MM.1S (cell line): Measurements from ENCODE around the gene ZNF134.

Experiments
- DNase-seq: peaks from one replicate; pipeline ENCODE4 v3.0.0-alpha.2; 2015
- H2AFZ ChIP-seq: fragments of 300-600 bp; sonication (generic); 2 replicates; pipeline ENCODE4 v1.6.0; 2016; ENCODE audit warnings: antibody characterized with exemption, low read length
- H3F3A ChIP-seq: fragments of 300-600 bp; sonication (generic); 2 replicates; pipeline ENCODE4 v1.6.1; 2016; ENCODE audit warnings: mild to moderate bottlenecking, antibody characterized with exemption, low read length, moderate library complexity, mixed read lengths; ENCODE audit not compliant: insufficient read depth
- H3K27ac ChIP-seq: fragments of 300-600 bp; sonication (generic); 2 replicates; pipeline ENCODE4 v1.5.1; 2016; ENCODE audit warnings: mild to moderate bottlenecking, low read length
- H3K27me3 ChIP-seq: fragments of 300-600 bp; sonication (generic); replicated peaks from 2 replicates; pipeline ENCODE4 v1.6.0; 2016; ENCODE audit warnings: low read length; ENCODE audit not compliant: insufficient read depth
- H3K36me3 ChIP-seq: fragments of 300-600 bp; sonication (generic); replicated peaks from 2 replicates; pipeline ENCODE4 v1.6.1; 2016; ENCODE audit warnings: mild to moderate bottlenecking, low read length, mixed read lengths; ENCODE audit not compliant: insufficient read depth
- H3K4me1 ChIP-seq: fragments of 300-600 bp; sonication (generic); 2 replicates; pipeline ENCODE4 v1.6.1; 2016; ENCODE audit warnings: low read length, mixed read lengths
- H3K4me2 ChIP-seq: fragments of 300-600 bp; sonication (generic); 2 replicates; pipeline ENCODE4 v1.6.0; 2016; ENCODE audit warnings: low read depth, low read length
- H3K4me3 ChIP-seq: fragments of 300-600 bp; sonication (generic); 2 replicates; pipeline ENCODE4 v1.5.1; 2016; ENCODE audit warnings: low read length, mixed read lengths
- H3K79me2 ChIP-seq: fragments of 300-600 bp; sonication (generic); 2 replicates; pipeline ENCODE4 v1.6.1; 2016; ENCODE audit warnings: mixed run types, low read length, mixed read lengths
- H3K9ac ChIP-seq: fragments of 300-600 bp; sonication (generic); 2 replicates; pipeline ENCODE4 v1.6.1; 2016; ENCODE audit warnings: low read length, mixed read lengths
- H3K9me2 ChIP-seq: fragments of 300-600 bp; sonication (generic); replicated peaks from 2 replicates; pipeline ENCODE4 v1.6.1; 2016; ENCODE audit warnings: mild to moderate bottlenecking, low read length, mixed read lengths; ENCODE audit not compliant: insufficient read depth
- H3K9me3 ChIP-seq: fragments of 300-600 bp; sonication (generic); replicated peaks from 2 replicates; pipeline ENCODE4 v1.6.1; 2016; ENCODE audit warnings: mild to moderate bottlenecking, low read length, mixed read lengths; ENCODE audit not compliant: insufficient read depth
- H4K20me1 ChIP-seq: fragments of 300-600 bp; sonication (generic); 2 replicates; pipeline ENCODE4 v1.6.1; 2016; ENCODE audit warnings: mild to moderate bottlenecking, low read length, moderate library complexity, mixed read lengths; ENCODE audit not compliant: insufficient read depth
- CTCF ChIP-seq: fragments of 300-600 bp; sonication (generic); IDR thresholded peaks from 2 replicates; pipeline ENCODE4 v1.5.1; 2016; ENCODE audit warnings: antibody characterized with exemption, low read length, mixed read lengths
- EZH2 ChIP-seq: fragments of 300-600 bp; sonication (generic); optimal IDR thresholded peaks from 2 replicates; pipeline ENCODE3; 2017; ENCODE audit warnings: low read depth, mild to moderate bottlenecking, antibody characterized with exemption, low read length, mixed read lengths
- EZH2phosphoT487 ChIP-seq: fragments of 300-600 bp; sonication (generic); IDR thresholded peaks from 2 replicates; pipeline ENCODE4 v1.6.1; 2018; ENCODE audit warnings: antibody characterized with exemption, low read length

The ZNF134 gene

GRCh38 chr19:57583104-57583520 is 30.9 kb upstream of the ZNF134 start:
- no peak overlapping the region for H3K9ac ChIP-seq
- no peaks in the 10 kb centered on the region for H3K27me3 ChIP-seq
- H3K4me1 ChIP-seq, result peaks cover 2% of the 10 kb centered on the region; the same call in 1 of the 2 replicates
- no peak for DNase-seq
- TF ChIP-seq EZH2phosphoT487, result no peak
- TF ChIP-seq EZH2, result no peak
- H3K4me3 ChIP-seq, result no peak overlapping the region
- no peak overlapping the region for H3K4me2 ChIP-seq
- no peaks in the 10 kb centered on the region for H3K9me3 ChIP-seq
- no peaks in the 10 kb centered on the region for H3K36me3 ChIP-seq
- H3K79me2 ChIP-seq, result peaks cover 5% of the 10 kb centered on the region
- no peak overlapping the region for H2AFZ ChIP-seq
- no peaks in the 10 kb centered on the region for H4K20me1 ChIP-seq
- H3F3A ChIP-seq, result no peaks in the 10 kb centered on the region
- H3K9me2 ChIP-seq, result no peaks in the 10 kb centered on the region
- no peak overlapping the region for H3K27ac ChIP-seq

GRCh38 chr19:57583521-57584416 is 30.3 kb upstream of the ZNF134 start, which contains the start of gene ZIK1:
Gene ZIK1, plus strand, starts transcription at chr19:57584145. Its CDS starts 212 bp downstream, at chr19:57584357.
- Histone ChIP-seq H3K9me2 (no peaks in the 10 kb centered on the region), H3K4me3 (no peak within 1 kb of the TSS), H4K20me1 (no peaks in the 10 kb centered on the region), H3K9me3 (no peaks in the 10 kb centered on the region), H3K4me2 (no peak within 1 kb of the TSS), H3K27ac (no peak within 1 kb of the TSS), H3K27me3 (no peaks in the 10 kb centered on the region), H3K79me2 (no peaks in the 10 kb centered on the region), H3K36me3 (no peaks in the 10 kb centered on the region), H2AFZ (no peak within 1 kb of the TSS), H3K9ac (no peak within 1 kb of the TSS), H3F3A (no peaks in the 10 kb centered on the region), H3K4me1 (no peaks in the 10 kb centered on the region)
- TF ChIP-seq CTCF (no peak), EZH2phosphoT487 (no peak), EZH2 (no peak)
- DNase-seq, result no peak

- Histone ChIP-seq H3K9me2 (no peaks in the 10 kb centered on the region), H3K9ac (no peak overlapping the region), H2AFZ (no peak overlapping the region), H3K9me3 (no peaks in the 10 kb centered on the region), H3K79me2 (no peaks in the 10 kb centered on the region), H3K4me1 (no peaks in the 10 kb centered on the region), H3K4me2 (no peak overlapping the region), H3F3A (no peaks in the 10 kb centered on the region), H3K36me3 (no peaks in the 10 kb centered on the region), H3K4me3 (no peak overlapping the region), H3K27me3 (no peaks in the 10 kb centered on the region), H4K20me1 (no peaks in the 10 kb centered on the region), H3K27ac (no peak overlapping the region)
- TF ChIP-seq EZH2 (no peak), EZH2phosphoT487 (no peak), CTCF (no peak)
- no peak for DNase-seq
These were observed 26.5 kb upstream of the ZNF134 start for GRCh38 chr19:57587529-57587928.

DNA sequence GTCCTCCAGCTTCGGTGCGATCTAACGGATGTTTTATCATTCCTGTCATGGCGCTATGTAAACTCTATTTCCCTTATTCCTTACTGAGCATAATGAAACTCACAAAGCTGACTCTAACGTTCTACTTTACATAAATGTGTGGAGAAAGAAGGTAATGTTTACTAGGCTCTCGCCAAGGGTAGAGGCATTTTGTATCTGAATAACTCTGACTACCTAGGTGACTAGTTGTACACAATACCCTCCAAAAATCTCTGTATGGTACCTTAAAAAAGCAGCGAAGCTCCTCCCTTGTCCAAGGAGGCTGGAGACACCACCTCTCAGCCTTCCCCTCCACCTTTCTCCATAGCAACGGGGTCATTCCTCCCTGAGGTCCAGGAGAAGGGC is 14.7 kb upstream of the ZNF134 start:
- Histone ChIP-seq H3K36me3 (no peaks in the 10 kb centered on the region), H3K27ac (no peak overlapping the region), H3F3A (no peaks in the 10 kb centered on the region), H3K79me2 (no peaks in the 10 kb centered on the region; the same call in 1 of the 2 replicates), H3K9ac (no peak overlapping the region), H2AFZ (peak overlapping the region; percentile 94), H3K4me3 (peak overlapping the region; percentile 93), H3K4me2 (peak overlapping the region; percentile 58), H3K4me1 (no peaks in the 10 kb centered on the region), H3K27me3 (no peaks in the 10 kb centered on the region), H3K9me3 (no peaks in the 10 kb centered on the region), H4K20me1 (no peaks in the 10 kb centered on the region), H3K9me2 (no peaks in the 10 kb centered on the region)
- DNase-seq, result no peak
- TF ChIP-seq CTCF (no peak), EZH2phosphoT487 (no peak), EZH2 (no peak)
